ENCODE results near the gene PHPT1.
"Not testable (repeated sequence)": the region's sequence is repeated elsewhere in the genome, so short reads cannot be mapped to it uniquely, and the experiment has no call there.

Gene PHPT1

GRCh38 chr9:136837856-136838277 lies 11.3 kb upstream of the PHPT1 start:
- not testable (repeated sequence) for DNase-seq

GRCh38 chr9:136838314-136839228 lies 10.6 kb upstream of the PHPT1 start:
- DNase-seq = no peak

- no peak for DNase-seq
Measured at GRCh38 chr9:136839229-136840139, 9.7 kb upstream of the PHPT1 start.

- no peak for DNase-seq
Measured at GRCh38 chr9:136840140-136840876, 8.9 kb upstream of the PHPT1 start.

- DNase-seq = peak; percentile 50
Measured at GRCh38 chr9:136840877-136841645, 8.1 kb upstream of the PHPT1 start.

- DNase-seq = not testable (repeated sequence)
Measured at GRCh38 chr9:136841646-136842379, 7.4 kb upstream of the PHPT1 start.

- peak; percentile 71 for DNase-seq
Measured at GRCh38 chr9:136842380-136842948, 6.7 kb upstream of the PHPT1 start, which contains the start of gene AJM1. AJM1 (plus strand) TSS chr9:136842478; CDS start chr9:136844415, 1,937 bp downstream.

GRCh38 chr9:136843159-136843800 lies 5.9 kb upstream of the PHPT1 start:
- DNase-seq = not testable (repeated sequence)

- not testable (repeated sequence) for DNase-seq
Measured at GRCh38 chr9:136843801-136844740, 5.1 kb upstream of the PHPT1 start.

GRCh38 chr9:136844761-136845464 lies 4.3 kb upstream of the PHPT1 start:
- no peak for DNase-seq

GRCh38 chr9:136845465-136846260 lies 3.5 kb upstream of the PHPT1 start:
- DNase-seq = no peak

GRCh38 chr9:136846376-136847087 lies 2.7 kb upstream of the PHPT1 start:
- DNase-seq = no peak

GRCh38 chr9:136847088-136847825 lies 2.0 kb upstream of the PHPT1 start:
- DNase-seq = peak; percentile 74

- peak; percentile 82 for DNase-seq
Measured at GRCh38 chr9:136847826-136848392, 1.3 kb upstream of the PHPT1 start.

- no peak for DNase-seq
Measured at GRCh38 chr9:136848393-136849037, 694 bp upstream of the PHPT1 start.

Measured in fibroblast of skin of right biceps (primary cell).